NB4 (cell line): ENCODE results near the gene DCLRE1C.
A peak's percentile ranks its signal among the peaks of the same experiment; 100 is the strongest.
"Not testable (repeated sequence)": the region's sequence is repeated elsewhere in the genome, so short reads cannot be mapped to it uniquely, and the experiment has no call there.

ENCODE experiments used
- DNase-seq: peaks from one replicate; pipeline ENCODE4 v3.0.0; 2010; ENCODE audit warnings: low read depth
- H3K4me3 ChIP-seq: one replicate; pipeline ENCODE4 v1.5.1; 2011; ENCODE audit warnings: mild to moderate bottlenecking, low read depth, low read length, moderate library complexity
- MYC ChIP-seq: IDR thresholded peaks from 2 replicates; pipeline ENCODE4 v1.6.1; 2011; ENCODE audit warnings: low read depth, low read length
- POLR2A ChIP-seq: IDR thresholded peaks from 2 replicates; pipeline ENCODE4 v1.6.1; 2011; ENCODE audit warnings: mild to moderate bottlenecking; ENCODE audit not compliant: insufficient read length; ENCODE audit errors: extremely low read depth
- TF ChIP-seq, protein P1 (sequence below): IDR thresholded peaks from one replicate; pipeline ENCODE4 v1.5.1; 2012; ENCODE audit warnings: low read depth, low read length
- TF ChIP-seq, protein P2 (sequence below): IDR thresholded peaks from 2 replicates; pipeline ENCODE4 v1.6.1; 2011; ENCODE audit warnings: low read depth, low read length

Gene DCLRE1C

DNA sequence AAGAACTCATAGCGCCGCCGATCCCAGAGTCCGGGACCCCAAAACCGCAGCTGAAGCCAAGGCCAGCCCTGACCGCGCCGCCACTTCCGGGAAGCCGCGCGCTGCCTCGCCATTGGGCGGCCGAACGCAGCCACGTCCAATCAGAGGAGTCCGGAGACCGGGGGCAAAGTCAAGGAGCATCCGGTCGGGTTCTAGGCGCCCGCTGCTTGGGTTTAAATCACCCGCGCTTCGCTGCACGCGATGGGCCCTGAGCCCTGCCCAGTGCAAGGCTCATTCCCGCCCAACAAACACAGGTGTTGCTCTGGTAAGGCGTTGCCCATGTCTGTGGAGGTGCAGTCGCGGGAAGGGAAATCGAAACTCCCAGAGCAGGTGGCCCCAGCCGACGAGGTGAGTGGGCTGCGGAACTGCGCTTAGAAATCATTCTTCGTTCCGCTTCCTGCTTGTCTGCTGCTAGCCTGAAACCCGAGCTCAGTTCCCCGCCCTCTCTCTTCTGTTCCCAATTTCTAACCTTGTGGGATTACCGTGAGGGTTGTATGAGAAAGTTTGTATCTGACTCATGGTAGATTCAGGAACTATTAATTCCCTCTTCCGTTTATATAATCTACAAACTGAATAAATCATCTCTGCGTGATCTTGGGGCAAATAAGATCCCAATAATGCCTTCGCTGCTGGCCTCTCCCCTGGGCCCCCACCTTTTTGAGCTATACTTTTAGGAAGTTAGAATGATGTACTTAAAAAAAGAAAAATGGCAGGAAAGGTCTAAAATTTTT lies at the start of gene DCLRE1C:
Gene DCLRE1C, minus strand, starts transcription at position 96 of the 770 bp plus-strand sequence. Its CDS starts 86 bp downstream, at position 10.
- TF ChIP-seq, protein P1, sequence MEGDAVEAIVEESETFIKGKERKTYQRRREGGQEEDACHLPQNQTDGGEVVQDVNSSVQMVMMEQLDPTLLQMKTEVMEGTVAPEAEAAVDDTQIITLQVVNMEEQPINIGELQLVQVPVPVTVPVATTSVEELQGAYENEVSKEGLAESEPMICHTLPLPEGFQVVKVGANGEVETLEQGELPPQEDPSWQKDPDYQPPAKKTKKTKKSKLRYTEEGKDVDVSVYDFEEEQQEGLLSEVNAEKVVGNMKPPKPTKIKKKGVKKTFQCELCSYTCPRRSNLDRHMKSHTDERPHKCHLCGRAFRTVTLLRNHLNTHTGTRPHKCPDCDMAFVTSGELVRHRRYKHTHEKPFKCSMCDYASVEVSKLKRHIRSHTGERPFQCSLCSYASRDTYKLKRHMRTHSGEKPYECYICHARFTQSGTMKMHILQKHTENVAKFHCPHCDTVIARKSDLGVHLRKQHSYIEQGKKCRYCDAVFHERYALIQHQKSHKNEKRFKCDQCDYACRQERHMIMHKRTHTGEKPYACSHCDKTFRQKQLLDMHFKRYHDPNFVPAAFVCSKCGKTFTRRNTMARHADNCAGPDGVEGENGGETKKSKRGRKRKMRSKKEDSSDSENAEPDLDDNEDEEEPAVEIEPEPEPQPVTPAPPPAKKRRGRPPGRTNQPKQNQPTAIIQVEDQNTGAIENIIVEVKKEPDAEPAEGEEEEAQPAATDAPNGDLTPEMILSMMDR: no peak
- TF ChIP-seq POLR2A: peak; percentile 88
- TF ChIP-seq MYC: peak; percentile 89
- TF ChIP-seq, protein P2, sequence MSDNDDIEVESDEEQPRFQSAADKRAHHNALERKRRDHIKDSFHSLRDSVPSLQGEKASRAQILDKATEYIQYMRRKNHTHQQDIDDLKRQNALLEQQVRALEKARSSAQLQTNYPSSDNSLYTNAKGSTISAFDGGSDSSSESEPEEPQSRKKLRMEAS: peak; percentile 69; the same call in 1 of the 2 replicates

DNA sequence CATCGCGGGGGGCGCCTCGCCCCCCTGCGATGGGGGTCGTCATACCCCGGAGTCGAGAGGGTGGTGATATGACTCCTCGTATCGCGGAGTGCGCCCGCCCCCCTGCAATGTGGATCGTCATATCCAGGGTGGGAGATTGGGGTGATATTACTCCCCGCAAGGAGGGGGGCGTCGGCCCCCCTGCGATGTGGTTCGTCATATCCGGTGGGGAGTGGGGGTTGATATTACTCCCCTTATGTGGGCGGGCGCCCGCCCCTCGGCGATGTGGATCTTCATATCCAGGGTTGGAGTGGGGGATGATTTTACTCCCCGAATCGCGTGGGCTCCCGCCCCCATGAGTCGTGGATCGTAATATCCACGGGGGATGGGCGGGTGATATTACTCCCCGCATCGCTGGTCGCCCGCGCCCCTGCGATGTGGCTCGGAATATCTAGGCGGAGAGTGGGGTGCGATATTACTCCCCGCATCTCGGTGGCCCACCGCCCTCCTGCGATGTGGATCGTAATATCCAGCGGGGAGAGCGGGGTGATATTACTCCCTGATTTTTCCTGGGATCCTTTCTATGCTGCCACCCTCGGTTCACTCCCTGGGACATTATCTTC lies 42.2 kb upstream of the DCLRE1C start:
- H3K4me3 ChIP-seq: no peak overlapping the region
- TF ChIP-seq, protein P1: no peak
- TF ChIP-seq MYC (no peak), POLR2A (no peak)
- TF ChIP-seq, protein P2: no peak
- no peak for DNase-seq

More for the DNA sequence above, at the start of gene DCLRE1C:
- peak; percentile 91 for DNase-seq
- H3K4me3 ChIP-seq: peak within 1 kb of the TSS; percentile 95

DNA sequence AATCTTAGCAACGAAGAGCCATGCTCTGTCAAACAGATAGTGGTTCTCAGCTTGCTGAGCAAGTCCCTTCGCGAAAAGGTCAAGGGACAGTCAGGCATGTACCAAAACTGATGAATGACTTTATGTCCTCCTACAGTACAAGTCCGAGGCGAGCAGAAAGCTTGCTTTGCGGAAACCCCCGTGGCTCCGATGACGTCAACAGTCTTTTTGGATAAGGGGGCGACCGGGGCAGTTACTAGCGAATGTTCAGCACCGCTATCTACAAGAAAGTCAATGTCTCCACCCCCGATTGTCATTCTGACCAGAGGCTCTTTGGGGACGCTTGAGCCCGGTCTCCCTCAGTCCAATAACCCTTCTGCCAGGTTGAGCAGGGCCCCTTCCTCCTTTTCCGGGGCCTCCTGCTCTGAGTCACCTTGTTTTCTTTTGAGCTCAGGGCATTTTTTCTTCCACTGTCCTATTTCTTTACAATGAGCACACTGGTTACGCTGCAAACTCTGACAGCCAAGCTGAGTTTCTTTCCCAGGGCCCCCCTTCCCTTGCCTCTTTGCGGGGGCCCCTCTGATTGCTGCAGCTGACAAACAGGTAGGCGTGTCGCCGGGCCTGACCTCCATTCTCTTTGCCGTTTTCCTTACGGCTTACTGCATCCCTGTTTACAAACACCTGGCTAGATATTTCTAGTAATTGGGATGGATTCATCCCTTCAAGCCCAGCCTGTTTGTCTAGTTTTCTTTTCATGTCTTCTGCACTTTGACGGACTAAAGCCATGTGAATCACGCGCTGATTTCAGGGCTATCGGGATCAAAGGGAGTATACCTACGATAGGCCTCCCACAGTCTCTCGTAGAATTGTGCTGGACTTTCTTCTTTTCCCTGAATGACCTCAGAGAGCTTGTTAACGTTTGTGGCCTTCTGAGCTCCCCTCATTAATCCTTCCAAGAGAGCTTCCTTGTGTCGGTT lies 39.9 kb upstream of the DCLRE1C start:
- DNase-seq: not testable (repeated sequence)

DNA sequence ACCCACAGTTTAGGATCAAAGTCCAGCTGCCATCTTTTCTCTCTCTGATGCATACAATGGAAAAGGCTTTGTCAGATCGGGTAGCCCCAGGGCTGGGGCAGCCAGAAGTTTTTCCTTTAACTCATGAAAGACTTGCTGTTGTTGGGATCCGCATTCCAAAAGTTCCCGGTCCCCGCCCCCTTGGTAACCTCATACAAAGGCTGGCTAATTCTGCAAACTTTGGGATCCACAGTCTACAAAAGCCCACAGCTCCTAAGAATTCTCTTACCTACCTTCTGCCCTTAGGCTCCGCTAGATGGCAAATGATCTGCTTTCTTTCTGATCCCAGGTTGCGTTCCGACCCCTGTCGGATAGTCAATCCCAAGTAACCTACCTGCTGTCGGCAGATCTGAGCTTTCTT lies 38.4 kb upstream of the DCLRE1C start:
- not testable (repeated sequence) for DNase-seq, H3K4me3 ChIP-seq

More for the DNA sequence above, 39.9 kb upstream of the DCLRE1C start:
- H3K4me3 ChIP-seq: not testable (repeated sequence)

DNA sequence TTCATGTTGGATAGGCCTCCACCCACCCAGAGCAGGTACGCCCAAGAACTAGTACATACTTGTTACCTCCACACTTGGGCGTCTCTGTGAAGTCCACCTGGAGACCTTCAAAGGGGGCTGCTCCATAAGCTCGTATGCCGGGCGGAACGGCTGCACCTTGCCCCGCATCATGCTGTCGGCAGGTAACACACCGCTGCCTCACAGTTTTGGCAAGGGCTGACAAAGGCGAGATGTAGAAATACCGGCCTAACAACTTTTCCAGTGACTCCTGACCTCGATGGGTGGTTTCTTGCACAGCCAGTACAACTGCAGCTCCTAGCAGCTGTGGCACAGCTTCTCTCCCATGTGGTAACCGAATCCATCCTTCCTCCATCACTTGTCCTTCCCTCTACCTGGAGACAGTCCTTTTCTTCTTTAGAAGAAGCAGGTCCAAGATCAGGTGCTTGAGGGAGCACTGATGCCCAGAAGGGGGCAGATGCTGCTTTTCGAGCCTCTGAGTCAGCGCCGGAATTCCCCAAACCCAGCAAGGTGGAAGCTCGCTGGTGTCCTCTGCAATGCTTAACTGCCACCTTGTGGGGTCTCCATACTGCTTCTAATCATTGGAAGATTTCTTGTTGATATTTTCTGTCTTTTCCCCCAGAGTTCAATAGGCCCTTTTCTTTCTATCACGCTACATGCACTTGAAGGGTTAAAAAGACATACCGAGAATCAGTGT lies 37.3 kb upstream of the DCLRE1C start:
- H3K4me3 ChIP-seq: not testable (repeated sequence)
- peak; percentile 25 for DNase-seq

DNA sequence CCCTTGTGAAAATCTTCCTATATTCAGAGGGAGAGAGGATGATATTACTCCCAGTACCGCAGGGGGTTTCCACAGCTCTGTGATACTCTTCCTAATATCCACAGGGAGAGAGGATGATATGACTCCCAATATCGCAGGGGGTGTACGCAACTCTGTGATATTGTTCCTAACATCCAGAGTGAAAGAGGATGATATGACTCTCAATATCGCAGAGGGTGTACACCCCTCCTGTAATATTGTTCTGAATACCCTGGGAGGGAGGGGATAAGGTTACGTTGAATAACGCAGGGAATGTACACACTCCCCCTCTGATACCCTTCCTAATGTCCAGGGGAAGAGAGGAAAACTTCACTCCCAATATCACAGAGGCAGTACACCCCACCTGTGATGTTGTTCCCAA lies 35.7 kb upstream of the DCLRE1C start:
- DNase-seq, H3K4me3 ChIP-seq: not testable (repeated sequence)

DNA sequence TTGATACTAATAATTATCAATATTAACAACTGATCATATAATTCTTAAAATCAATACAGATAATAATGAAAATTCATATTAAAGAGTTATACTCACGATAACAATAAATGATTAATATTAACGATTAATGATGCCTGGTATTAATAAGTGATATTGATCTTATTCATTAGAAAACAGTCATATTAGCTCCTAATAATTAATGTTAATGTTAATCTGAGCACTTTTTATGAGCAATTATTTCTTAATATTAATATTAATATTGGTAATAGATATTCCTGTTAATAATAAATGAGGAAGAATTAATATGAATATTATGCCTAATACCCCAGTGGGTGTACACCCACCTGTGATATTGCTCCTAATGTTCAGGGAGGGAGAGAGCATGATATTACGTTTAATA lies 28.8 kb upstream of the DCLRE1C start:
- H3K4me3 ChIP-seq: no peak overlapping the region
- DNase-seq: no peak
- TF ChIP-seq POLR2A (no peak), MYC (no peak)
- TF ChIP-seq, protein P1: no peak
- TF ChIP-seq, protein P2: no peak
